GM21526 (cell line): Measurements from ENCODE around the gene PEX16.
"Not testable (repeated sequence)": the region's sequence is repeated elsewhere in the genome, so short reads cannot be mapped to it uniquely, and the experiment has no call there.

Experiments
- ATAC-seq: cut with Tn5 transposase; IDR thresholded peaks from one replicate; pipeline ENCODE4 v1.9.1; 2021; ENCODE audit warnings: moderate library complexity; ENCODE audit not compliant: unreplicated experiment, low FRiP score

The PEX16 gene

GRCh38 chr11:45918962-45919675, 1.4 kb upstream of the PEX16 start:
- no peak for ATAC-seq

DNA sequence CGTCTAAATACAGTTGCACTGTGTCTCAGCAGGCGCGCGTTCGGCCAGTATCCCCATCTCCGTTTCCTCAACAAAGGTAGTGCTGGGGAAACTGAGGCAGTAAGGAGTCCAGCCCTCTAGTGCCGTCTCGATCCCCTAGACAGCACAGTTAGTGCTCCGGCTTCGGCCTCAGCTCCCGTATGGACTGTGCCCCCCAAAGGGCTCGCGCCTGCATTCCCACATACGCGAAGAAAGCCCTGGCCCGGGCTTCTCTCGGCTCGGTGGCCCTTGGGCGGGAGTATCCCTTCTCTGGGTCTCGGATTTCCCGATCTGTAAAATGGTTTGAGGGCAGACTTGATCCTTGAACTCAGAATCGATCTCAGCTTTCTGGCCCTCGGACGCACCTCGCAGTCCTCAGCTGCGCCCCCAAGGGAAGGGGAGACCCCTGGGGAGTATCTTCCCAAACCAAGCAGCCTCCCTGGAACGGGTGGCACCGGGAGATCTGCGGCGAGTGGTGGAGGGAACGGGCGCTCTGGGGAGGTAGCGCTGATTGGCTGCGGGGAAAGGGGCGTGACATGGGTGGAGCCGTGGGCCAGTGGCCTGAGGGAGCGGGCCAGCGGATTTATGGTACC, 759 bp upstream of the PEX16 start:
- peak; percentile 36 for ATAC-seq

DNA sequence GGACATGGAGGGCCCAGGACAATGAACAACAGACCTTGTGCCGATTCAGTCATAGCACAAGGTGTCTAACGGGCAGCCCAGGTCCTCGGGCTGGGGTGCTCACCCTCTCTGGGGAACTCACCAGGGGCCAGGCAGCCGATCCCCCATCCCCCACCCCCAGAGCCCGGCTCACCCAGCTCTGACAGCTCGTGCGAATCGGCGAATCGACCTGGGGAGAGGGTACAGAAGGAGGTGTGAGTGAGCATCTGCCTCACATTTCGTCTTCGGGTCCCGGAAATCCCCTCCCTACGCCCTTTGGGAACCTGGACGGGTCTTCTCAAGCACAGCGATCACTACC, 423 bp downstream of the PEX16 start:
- ATAC-seq = no peak

DNA sequence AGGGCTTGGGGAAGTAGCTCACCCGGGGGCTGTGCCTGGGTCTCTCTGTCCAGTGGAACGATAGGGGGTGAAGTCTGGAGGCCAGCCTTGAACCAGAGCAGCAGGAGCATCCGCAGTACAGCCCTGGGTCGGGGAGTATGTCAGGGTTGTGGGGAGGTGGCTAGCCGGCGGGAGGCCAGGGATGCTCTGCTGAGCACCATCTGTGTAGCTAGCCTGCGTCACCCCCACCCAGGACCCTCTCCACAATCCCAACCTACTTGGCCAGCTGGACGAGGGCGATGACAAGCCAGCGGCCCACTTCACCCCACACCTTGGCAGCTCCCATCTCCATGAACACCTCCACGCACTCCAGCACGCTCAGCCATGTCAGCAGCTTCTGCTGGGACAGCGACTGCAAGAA, 2.2 kb downstream of the PEX16 start:
- no peak for ATAC-seq

DNA sequence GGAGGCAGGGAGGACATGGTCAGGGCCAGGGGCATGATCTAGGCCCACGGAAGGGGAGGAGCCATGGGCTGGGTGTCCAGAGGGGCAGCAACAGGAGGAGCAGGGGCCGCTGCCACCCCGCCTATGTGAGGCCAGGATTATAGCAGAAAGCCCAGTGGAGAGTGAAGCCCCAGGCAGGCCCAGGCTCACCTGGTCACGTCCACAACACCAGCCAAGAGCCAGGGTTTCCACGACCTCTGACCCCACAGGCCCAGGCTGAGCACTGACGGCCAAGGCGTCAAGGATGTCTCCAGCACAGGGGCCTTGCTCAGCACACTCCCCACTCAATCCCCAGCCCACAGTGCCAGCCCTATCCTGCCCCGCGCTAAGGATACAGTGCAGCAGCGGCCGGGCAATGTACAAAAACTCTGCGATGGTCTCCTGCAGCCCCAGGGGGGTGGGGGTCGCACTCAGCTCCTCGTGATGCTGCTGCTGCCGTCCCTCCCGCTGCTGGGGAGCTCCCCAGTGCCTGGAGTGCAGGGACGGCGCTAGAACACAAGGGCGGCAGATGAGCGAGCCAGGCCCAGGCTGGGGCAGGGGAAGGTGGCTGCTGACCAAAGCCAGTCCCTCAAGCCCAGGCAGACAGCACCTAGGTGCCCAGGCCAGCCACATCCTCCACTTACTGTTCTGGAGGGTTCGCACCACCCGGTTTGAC, 3.6 kb downstream of the PEX16 start:
- ATAC-seq = no peak

GRCh38 chr11:45913514-45913913, 4.2 kb downstream of the PEX16 start:
- no peak for ATAC-seq

DNA sequence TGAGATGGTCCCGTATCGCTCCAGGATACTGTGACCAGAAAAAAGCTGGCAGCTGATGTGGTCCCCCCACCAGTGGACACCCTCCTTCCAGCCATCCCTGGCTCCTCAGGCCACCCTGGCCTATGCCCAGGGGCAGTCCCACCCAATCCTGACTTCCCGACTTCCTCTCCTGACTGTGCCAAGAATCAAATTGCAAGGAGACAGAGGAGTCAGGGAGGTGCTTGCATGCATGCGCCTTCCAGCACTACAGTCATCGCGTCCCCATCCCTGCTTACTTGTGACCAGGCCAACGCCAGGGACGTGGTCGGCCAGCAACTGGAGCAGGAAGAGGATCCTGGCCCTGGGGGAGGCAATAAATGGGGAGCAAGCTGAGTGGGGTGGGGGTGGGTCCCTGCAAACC, 7.1 kb downstream of the PEX16 start:
- no peak for ATAC-seq

DNA sequence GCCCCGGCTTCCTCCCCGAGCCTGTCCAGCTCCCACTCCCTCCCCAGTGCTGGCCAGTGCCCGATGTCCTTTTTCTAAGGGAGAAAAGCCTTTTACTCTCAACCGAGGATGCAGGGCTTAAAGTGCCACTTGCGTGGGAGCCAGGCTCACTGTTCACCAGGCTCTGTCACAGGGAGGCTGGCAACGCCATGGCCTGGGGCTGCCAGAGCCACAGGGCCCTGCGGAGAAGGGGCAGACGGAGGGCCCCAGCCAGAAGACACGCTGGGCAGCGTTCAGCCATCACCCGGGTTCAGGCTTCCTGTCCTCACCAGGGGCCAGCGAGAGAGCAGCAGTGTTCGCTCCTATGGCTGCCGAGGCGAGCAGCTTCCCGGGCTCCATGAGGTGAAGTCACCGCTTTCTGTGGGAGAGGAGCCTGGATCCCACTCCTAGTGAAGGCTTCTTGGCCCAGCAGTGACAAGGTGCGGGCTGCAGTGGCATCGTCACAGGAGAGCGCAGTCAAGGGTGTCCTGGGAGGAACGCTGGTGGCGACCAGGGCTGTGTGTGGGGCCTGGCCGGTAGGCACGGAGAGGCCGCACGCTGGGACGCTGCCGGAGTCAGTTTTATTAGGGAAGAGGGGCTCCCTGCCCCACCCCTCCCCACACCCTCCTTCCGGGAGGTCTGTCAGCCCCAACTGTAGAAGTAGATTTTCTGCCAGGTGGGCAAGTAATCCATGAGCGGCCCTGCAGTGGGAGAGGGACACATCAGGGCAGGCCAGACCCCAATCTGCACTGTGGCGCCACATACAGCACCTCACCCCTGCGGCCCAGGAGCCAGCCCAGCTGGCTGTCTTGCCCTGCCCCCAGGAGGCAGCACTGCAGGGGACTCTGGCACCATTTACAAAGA, 7.8 kb downstream of the PEX16 start:
- ATAC-seq = no peak

DNA sequence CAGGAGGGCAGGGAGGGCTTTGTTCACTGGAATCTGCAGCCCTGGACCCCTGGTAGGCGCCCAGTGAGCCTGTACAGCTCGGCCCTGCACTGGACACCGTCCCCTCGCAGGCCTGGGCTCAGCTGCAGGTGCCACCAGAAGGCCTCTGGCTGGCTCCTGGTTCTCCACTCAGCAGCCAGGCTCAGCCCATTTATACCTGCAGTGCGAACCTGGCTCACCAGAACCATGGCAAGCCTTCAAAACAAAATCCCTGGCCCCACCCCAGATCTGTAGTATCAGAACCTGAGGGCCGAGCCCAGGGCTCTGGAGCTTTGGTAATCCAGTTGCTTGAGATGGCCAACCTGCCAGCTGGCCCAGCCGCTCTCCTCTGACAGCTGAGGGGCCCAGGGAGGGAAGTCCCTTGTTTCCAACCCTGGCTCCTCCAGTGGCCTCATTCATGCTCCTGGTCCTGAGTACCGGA, 9.7 kb downstream of the PEX16 start:
- no peak for ATAC-seq

DNA sequence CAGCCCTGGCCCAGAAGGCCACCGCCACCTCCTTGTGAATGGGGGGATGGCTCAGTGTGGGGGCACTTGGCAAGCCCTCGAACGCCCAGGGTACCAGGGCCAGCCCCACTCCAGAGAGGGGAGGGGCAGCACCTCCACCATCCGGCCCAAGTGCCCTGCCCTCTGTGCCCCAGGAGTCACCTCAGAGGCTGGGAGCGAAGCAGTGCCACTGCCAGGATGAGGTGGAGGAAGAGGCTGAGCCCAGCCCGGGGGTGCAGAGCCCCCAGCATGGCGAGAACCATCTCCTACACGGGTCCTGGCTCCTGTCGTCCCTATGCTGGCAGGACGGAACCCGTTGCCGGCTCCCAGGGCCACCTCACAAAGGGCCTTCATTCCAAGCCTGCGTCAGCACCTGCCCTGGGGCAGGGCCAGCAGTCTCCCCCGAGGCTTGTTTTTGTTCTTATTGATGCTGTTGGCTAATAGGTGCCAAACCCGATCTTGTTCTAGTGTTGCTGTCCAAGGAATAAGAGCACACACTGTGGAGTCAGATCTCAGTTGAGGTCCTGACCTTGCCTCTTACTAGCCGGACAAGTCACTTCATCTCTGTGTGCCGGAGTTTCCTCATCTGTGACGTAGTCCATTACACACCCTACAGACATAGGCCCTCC, 10.6 kb downstream of the PEX16 start, which contains the start of gene FREY1:
TSS of gene FREY1 (minus strand) at position 307 of the 647 bp plus-strand sequence. CDS start at position 281, 26 bp downstream.
- no peak for ATAC-seq

DNA sequence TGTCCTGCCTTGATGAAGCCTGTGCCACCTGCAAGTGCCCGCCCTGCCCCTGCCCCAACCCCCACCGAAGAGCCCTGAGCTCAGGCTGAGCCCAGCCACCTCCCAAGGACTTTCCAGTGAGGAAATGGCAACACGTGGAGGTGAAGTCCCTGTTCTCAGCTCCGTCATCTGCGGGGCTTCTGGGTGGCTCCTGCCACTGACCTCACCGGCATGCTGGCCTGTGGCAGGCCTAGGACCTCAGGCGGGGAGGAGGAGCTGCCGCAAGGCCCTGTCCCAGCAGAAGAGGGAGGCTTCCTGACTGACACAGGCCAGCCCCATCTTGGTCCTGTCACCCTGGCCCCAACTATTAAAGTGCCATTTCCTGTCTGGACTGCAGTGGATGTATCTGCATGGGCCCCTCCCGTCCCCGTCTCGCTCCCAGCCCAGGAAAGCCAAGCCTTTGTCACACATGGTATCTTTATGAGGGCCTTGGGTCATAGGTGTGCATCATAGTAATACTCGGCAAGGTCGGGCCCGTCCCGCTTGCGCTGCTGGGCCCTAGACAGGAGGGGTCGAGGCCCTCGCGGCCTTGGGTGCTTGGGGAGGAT, 11.5 kb downstream of the PEX16 start:
- no peak for ATAC-seq

DNA sequence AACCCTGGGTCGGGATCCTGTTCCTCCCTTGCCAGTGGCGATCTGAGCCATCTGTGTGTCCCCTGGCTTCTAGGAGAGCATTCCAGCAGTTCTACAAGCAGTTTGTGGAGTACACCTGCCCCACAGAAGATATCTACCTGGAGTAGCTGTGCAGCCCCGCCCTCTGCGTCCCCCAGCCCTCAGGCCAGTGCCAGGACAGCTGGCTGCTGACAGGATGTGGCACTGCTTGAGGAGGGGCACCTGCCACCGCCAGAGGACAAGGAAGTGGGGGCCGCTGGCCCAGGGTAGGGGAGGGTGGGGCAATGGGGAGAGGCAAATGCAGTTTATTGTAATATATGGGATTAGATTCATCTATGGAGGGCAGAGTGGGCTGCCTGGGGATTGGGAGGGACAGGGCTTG, 12.1 kb downstream of the PEX16 start:
- ATAC-seq = not testable (repeated sequence)

DNA sequence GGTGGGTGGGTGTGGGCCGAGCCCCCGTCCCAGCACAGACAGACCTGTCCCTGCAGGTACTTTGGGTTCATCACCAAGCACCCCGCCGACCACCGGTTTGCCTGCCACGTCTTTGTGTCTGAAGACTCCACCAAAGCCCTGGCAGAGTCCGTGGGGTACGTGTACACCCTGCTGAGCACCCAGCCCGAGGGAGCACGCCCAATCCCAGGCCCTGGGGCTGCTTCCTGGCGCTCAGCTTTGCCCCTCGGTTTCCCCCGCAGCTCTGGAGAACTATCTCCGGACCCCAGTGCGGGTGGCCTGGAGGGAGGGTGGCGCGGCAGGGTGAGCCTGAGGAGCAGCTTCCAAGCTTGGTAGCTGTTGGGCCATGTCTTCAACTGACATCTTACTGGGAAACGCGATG, 12.6 kb downstream of the PEX16 start:
- no peak for ATAC-seq

DNA sequence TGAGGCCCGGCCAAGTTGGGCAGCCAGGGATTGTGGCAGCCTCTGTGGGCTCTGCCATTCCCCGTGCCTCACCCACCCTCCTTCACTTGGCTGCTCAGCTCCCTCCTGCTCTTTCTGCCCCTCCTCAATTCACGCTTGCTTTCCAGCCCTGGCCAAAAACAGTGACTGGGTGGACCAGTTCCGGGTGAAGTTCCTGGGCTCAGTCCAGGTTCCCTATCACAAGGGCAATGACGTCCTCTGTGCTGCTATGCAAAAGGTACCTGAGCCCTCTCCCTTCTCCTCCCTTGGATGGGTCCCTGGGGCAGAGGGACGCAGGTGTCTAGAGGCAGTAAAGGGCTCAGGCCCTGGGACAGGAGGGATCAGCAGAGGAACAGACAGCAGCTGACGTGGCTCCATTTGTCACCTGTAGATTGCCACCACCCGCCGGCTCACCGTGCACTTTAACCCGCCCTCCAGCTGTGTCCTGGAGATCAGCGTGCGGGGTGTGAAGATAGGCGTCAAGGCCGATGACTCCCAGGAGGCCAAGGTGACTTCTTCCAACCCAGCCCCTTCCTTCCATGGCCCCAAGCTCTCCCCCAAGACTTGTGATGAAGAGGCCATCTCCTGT, 13.3 kb downstream of the PEX16 start:
- ATAC-seq = no peak

- ATAC-seq = no peak
Measured at GRCh38 chr11:45902452-45903380, 15.0 kb downstream of the PEX16 start.

GRCh38 chr11:45901626-45902025, 16.1 kb downstream of the PEX16 start:
- ATAC-seq = no peak

DNA sequence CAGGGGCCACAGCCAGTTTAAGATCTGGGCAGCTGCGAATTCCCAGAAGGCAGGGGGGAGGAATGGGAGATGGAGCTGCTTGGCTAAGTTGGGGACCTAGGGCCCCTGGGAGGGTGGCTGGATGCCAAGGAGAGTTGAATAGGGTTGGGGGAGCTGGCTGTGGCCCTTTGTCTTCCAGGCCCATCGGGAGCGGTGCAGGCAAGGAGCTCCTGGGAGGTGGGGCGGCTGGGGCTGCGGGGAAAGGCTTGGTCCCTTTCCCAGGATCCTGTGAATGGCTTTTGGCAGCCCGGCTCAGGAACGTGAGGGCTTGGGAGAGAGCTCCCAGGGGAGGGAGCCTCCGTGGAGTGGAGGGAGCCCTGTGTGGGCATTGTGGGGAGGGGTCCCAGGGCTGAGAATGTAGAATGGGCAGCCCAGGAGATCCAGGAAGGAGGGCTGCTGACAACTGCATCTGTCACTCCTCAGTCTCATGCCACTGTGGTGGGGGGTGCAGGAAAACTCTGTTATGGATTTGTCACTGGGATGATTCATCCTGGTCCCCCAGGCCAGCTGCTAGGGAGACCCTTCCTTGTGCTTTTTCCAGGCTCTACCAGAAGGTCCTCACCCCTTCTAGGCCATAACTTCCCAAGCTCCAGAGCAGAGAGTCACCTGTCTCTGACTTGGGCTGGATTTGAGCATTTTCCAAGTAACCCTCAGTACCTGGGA, 16.6 kb downstream of the PEX16 start:
- no peak for ATAC-seq
